Posterior cingulate gyrus (tissue), 11 donors: ENCODE measurements around the gene PRR15L.

Experiments
- DNase-seq, 10 donors: peaks; one replicate each; pipeline versions ENCODE4 v3.0.0 to v3.0.0-alpha.2; 2020 to 2021; ENCODE audit warnings: mixed read lengths in 3 of 10
- intact Hi-C: fragments of 100-400 bp; cut with DNase I; formaldehyde crosslinking; loops from one replicate; pipeline ENCODE4 v1.15.1; 2023

The PRR15L gene

GRCh38 chr17:47966079-47966519 lies 8.4 kb upstream of the PRR15L start:
- intact Hi-C loops: no loop called here
- DNase-seq: peak in 1 of 10 donors; percentile 15

- DNase-seq: peak in 1 of 10 donors; percentile 43
- intact Hi-C loops: no loop called here
These were observed 7.2 kb upstream of the PRR15L start for GRCh38 chr17:47964856-47965255.

- intact Hi-C loops: no loop called here
- peak in 1 of 10 donors; percentile 12 for DNase-seq
These were observed 5.2 kb upstream of the PRR15L start for GRCh38 chr17:47962901-47963300.

- DNase-seq: peak in 1 of 10 donors; percentile 16
- intact Hi-C loops: no loop called here
These were observed 3.7 kb upstream of the PRR15L start for GRCh38 chr17:47961406-47961805.

- intact Hi-C loops: no loop called here
- peak in 1 of 10 donors; percentile 9 for DNase-seq
These were observed 2.4 kb upstream of the PRR15L start for GRCh38 chr17:47959825-47960655.

GRCh38 chr17:47956791-47957590 lies 692 bp downstream of the PRR15L start:
- intact Hi-C loops: no loop called here
- no peak for DNase-seq

GRCh38 chr17:47955497-47956461 lies 1.9 kb downstream of the PRR15L start:
- DNase-seq: no peak
- intact Hi-C loops: no loop called here

- intact Hi-C loops: no loop called here
- no peak for DNase-seq
These were observed 3.8 kb downstream of the PRR15L start for GRCh38 chr17:47953909-47954308.

GRCh38 chr17:47952171-47953021 lies 5.3 kb downstream of the PRR15L start:
- DNase-seq: no peak
- intact Hi-C loops: no loop called here

- intact Hi-C loops: no loop called here
- DNase-seq: no peak
These were observed 7.2 kb downstream of the PRR15L start for GRCh38 chr17:47950448-47950847.

GRCh38 chr17:47949946-47950345 lies 7.7 kb downstream of the PRR15L start:
- DNase-seq: no peak
- intact Hi-C loops: loop anchor here (1.0 to 2.0 kb wide), 2 partner anchors 21 to 68 kb away; partner anchors contain the start of gene CDK5RAP3

GRCh38 chr17:47949197-47949759 lies 8.4 kb downstream of the PRR15L start:
- peak; percentile 68 to 97 (median 86) for DNase-seq
- intact Hi-C loops: loop anchor here (1.0 to 2.0 kb wide), 2 partner anchors 22 to 69 kb away; partner anchors contain the start of gene CDK5RAP3

- DNase-seq: no peak
- intact Hi-C loops: loop anchor here (1.0 to 2.0 kb wide), 2 partner anchors 22 to 70 kb away; partner anchors contain the start of gene CDK5RAP3
These were observed 8.9 kb downstream of the PRR15L start for GRCh38 chr17:47948706-47949196.

GRCh38 chr17:47946929-47947397 lies 10.7 kb downstream of the PRR15L start:
- peak in 6 of 10 donors; percentile 54 to 90 (median 60) for DNase-seq
- intact Hi-C loops: no loop called here

- intact Hi-C loops: no loop called here
- DNase-seq: no peak
These were observed 11.2 kb downstream of the PRR15L start for GRCh38 chr17:47946516-47946915.

- no peak for DNase-seq
- intact Hi-C loops: loop anchor here (2.0 kb wide), 1 partner anchor 53 kb away; no protein-coding TSS in a partner anchor
These were observed 11.9 kb downstream of the PRR15L start for GRCh38 chr17:47945529-47946508.

GRCh38 chr17:47945080-47945479 lies 12.6 kb downstream of the PRR15L start:
- intact Hi-C loops: loop anchor here (2.0 kb wide), 1 partner anchor 54 kb away; no protein-coding TSS in a partner anchor
- peak in 5 of 10 donors; percentile 11 to 36 (median 29) for DNase-seq
